Activated CD8-positive, alpha-beta memory T cell treated with anti-CD3 and anti-CD28 coated beads for 36 hours (primary cell): Measurements from ENCODE around the gene WDR74. TPM values are rescaled to one million over a fixed set of nuclear protein-coding genes. Genes with fewer than 3 reads are reported as not detected.

Source experiments
- CTCF ChIA-PET: fragments of 350-600 bp; sonication (Branson Sonifier 250); formaldehyde crosslinking; loops from one replicate; lab custom pipeline; 2021; ENCODE audit warnings: antibody characterized with exemption; lab: Charles Lee
- POLR2A ChIA-PET: fragments of 350-600 bp; sonication (Branson Sonifier 250); formaldehyde crosslinking; loops from one replicate; lab custom pipeline; 2021; ENCODE audit warnings: antibody characterized with exemption; lab: Charles Lee
- total RNA-seq, 2 experiments: library from RNA; stranded (reverse); gene quantifications; one replicate each; pipeline ENCODE4 v1.2.3, GENCODE V29; 2021

WDR74 gene
- total RNA-seq, 2 experiments from 2014 or later: 122 to 124 TPM

- ChIA-PET CTCF (interaction anchor here (0.9 to 1.5 kb wide), 2 partner anchors 44 to 50 kb away, joined by 4 to 6 read pairs; partner anchors contain the start of genes SLC3A2 and TMEM179B), POLR2A (interaction anchor here (1.0 to 3.9 kb wide), 9 partner anchors 10 to 69 kb away, joined by 3 to 41 read pairs (median 8); partner anchors contain the start of genes NXF1, POLR2G, SLC3A2 and TMEM179B)
Observed at GRCh38 chr11:62830904-62831519, 8.4 kb downstream of the WDR74 start.

DNA sequence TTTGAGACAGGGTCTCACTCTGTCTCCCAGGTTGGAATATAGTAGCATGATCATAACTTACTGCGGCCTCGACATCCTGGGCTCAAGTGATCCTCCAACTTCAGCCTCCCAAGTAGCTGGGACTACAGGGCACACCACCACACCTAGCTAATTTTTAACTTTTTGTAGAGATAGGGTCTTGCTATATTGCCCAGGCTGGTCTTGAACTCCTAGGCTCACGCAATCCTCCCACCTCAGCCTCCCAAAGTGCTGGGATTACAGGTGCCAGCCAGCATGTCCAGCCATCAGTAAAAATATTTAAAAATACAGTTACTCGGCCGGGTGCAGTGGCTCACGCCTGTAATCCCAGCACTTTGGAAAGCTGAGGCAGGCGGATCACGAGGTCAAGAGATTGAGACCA lies 11.3 kb downstream of the WDR74 start:
- ChIA-PET CTCF (interaction anchor here (1.1 kb wide), 1 partner anchor 41 kb away, joined by 3 read pairs; the partner anchor contains the start of gene TMEM179B), POLR2A (interaction anchor here (0.6 kb wide), 1 partner anchor 11 kb away, joined by 6 read pairs; no protein-coding TSS in a partner anchor)

DNA sequence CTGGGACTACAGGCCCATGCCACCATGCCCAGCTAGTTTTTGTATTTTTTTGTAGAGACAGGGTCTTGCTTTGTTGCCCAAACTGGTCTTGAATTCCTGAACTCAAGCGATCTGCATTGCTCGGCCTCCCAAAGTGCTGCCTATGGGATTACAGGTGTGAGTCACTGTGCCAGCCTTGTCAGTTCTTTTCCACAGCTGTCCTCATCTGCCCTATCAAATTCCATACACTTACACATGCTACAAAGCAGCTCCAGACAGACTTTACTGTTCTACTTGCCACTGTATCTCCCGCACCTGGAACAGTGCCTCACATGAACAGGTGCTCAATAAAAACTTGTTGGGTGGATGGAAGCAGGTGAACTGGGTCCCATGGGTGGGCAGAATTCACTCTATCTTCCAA lies 15.7 kb downstream of the WDR74 start:
- ChIA-PET CTCF (interaction anchor here (0.8 kb wide), 1 partner anchor 36 kb away, joined by 3 read pairs; no protein-coding TSS in a partner anchor), POLR2A (no interaction called here)

DNA sequence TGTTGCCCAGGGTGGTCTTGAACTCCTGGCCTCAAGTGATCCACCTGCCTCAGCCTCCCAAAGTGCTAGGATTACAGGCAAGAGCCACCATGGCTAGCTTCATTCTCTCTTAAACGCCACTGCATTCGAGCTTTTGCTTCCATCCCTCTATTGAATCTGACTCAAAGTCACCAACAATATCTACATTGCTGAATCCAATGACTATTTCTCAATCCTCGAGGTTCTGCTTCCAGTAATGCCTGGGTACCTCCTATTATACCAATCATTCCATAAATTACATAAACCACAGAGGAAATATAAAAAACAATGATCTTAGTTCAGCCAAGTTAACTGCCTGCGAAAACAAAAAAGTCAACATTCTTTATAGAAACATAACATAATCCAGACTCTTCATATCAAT lies 22.3 kb downstream of the WDR74 start:
- CTCF ChIA-PET: interaction anchor here (0.7 to 2.4 kb wide), 3 partner anchors 9 to 30 kb away, joined by 3 to 10 read pairs (median 5); partner anchors contain the start of genes NXF1 and TMEM179B
- POLR2A ChIA-PET: interaction anchor here (0.6 to 1.7 kb wide), 4 partner anchors 11 to 39 kb away, joined by 3 to 6 read pairs (median 6); partner anchors contain the start of gene NXF1

GRCh38 chr11:62816557-62816956 lies 22.8 kb downstream of the WDR74 start:
- ChIA-PET CTCF (interaction anchor here (1.0 to 2.4 kb wide), 3 partner anchors 11 to 30 kb away, joined by 3 to 10 read pairs (median 5); partner anchors contain the start of genes NXF1 and TMEM179B), POLR2A (interaction anchor here (0.6 to 1.7 kb wide), 5 partner anchors 11 to 65 kb away, joined by 3 to 9 read pairs (median 6); partner anchors contain the start of gene NXF1)

- ChIA-PET POLR2A (interaction anchor here (0.6 to 0.7 kb wide), 2 partner anchors 32 to 70 kb away, joined by 3 to 6 read pairs; no protein-coding TSS in a partner anchor), CTCF (interaction anchor here (1.1 kb wide), 1 partner anchor 16 kb away, joined by 4 read pairs; no protein-coding TSS in a partner anchor)
Observed at GRCh38 chr11:62811659-62812058, 27.7 kb downstream of the WDR74 start.

- POLR2A ChIA-PET: interaction anchor here (0.6 kb wide), 1 partner anchor 69 kb away, joined by 3 read pairs; no protein-coding TSS in a partner anchor
- CTCF ChIA-PET: no interaction called here
Observed at GRCh38 chr11:62810748-62811147, 28.6 kb downstream of the WDR74 start.

DNA sequence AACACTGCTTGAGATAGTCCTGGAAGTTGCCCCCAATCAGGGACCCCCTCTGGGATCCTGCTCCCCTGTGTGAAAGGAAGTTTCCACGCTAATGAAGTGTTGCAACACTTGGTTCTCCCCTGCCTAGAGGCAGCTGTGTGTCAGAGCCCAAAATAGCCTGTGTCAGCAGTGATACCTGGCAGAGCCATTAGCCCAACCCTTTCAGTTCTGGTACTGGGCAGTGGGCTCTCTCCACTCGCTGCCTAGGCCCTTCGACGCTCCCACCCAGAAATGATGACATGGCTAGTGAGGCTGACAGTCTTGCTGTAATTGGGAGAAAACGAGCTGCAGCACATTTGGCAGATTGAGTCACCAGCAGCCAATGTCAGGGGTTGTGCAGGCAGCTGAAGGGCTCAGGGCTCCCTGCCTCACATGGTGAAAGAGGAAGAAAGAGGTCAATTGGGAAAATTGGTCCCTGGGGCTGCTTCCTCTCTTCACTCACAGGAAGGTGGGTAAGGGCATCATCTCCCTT lies 32.7 kb downstream of the WDR74 start:
- POLR2A ChIA-PET: interaction anchor here (0.5 to 2.5 kb wide), 10 partner anchors 10 to 138 kb away, joined by 3 to 17 read pairs (median 6); partner anchors contain the start of genes STX5, TEX54, TMEM179B and WDR74
- CTCF ChIA-PET: interaction anchor here (1.1 to 2.9 kb wide), 3 partner anchors 10 to 53 kb away, joined by 3 to 19 read pairs (median 5); partner anchors contain the start of gene TMEM179B

- CTCF ChIA-PET: interaction anchor here (0.8 to 2.9 kb wide), 5 partner anchors 11 to 75 kb away, joined by 3 to 19 read pairs (median 4); partner anchors contain the start of genes SLC3A2 and TMEM179B
- POLR2A ChIA-PET: interaction anchor here (0.6 to 2.5 kb wide), 12 partner anchors 10 to 96 kb away, joined by 3 to 17 read pairs (median 6); partner anchors contain the start of genes SLC3A2, STX5, TEX54 and TMEM179B
Observed at GRCh38 chr11:62805961-62806441, 33.4 kb downstream of the WDR74 start.

- POLR2A ChIA-PET: interaction anchor here (0.6 to 2.5 kb wide), 12 partner anchors 10 to 96 kb away, joined by 3 to 17 read pairs (median 6); partner anchors contain the start of genes SLC3A2, STX5, TEX54 and TMEM179B
- CTCF ChIA-PET: interaction anchor here (0.8 to 2.9 kb wide), 4 partner anchors 11 to 76 kb away, joined by 3 to 19 read pairs (median 4); partner anchors contain the start of genes SLC3A2 and TMEM179B
Observed at GRCh38 chr11:62805076-62805892, 34.1 kb downstream of the WDR74 start, which contains the start of gene NXF1. TSS of gene NXF1 (minus strand) at chr11:62805440. CDS start at chr11:62805356, 84 bp downstream.

DNA sequence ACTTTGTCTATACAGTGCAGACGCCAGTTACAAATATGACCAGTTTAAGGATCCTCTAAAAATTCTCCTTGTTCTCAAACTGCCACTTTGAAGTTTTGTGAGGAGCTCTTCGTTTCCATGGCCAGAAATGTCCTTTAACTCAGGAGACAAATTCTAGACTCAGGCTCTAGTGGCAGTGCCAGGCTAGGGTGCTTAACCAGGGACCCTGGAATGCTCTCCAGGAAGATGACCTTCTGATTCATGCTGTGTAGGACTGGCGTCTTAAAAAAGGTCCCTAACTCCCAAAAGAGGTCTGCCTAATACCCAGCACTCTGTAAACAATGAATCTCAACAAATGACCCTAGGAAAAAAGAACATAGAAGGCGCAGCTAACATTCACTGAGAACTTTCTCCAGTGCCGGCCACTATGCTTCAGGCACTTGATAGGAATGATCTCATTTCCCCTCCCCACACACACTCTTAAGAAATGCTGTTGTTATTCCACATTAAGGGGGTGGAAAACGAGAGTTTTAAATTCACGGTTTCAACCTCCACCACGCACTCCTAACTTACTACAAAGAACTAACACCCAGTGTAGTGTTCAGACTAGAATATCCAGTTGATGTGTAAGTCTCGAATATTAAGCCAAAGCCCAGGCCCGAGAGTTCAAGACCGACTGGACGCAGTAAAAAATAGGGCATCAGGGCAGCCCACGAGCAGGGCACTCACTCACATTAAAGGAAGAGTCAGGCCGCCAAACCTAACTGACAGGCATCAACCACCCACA lies 34.9 kb downstream of the WDR74 start:
- ChIA-PET CTCF (interaction anchor here (1.3 to 1.5 kb wide), 2 partner anchors 12 to 18 kb away, joined by 4 to 5 read pairs; no protein-coding TSS in a partner anchor), POLR2A (interaction anchor here (0.6 to 1.4 kb wide), 9 partner anchors 10 to 52 kb away, joined by 3 to 5 read pairs (median 4); no protein-coding TSS in a partner anchor)

DNA sequence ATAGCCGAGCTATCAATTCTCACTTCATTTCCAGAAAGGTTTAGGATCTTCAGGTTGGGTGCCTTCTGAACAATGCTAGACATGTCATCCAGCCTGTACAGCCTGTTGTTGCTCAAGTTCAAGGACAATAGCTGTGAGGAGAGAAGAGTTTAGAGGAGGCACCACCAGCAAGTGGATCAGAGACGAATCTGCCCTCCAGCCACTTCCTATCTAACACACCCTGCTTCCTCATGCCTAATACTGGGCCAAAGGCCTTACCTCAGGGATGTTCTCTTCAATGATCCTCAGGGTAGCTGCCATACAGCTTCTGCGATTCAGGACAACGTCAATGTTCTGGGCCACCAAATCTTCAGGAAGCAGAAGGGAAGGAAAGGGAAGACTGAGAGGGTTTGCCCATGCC lies 38.3 kb downstream of the WDR74 start:
- ChIA-PET CTCF (interaction anchor here (0.7 to 1.4 kb wide), 2 partner anchors 15 to 103 kb away, joined by 4 read pairs; no protein-coding TSS in a partner anchor), POLR2A (interaction anchor here (0.7 to 3.4 kb wide), 4 partner anchors 9 to 35 kb away, joined by 3 to 15 read pairs (median 8); partner anchors contain the start of genes TMEM179B and TMEM223)

GRCh38 chr11:62799486-62799885 lies 39.9 kb downstream of the WDR74 start:
- CTCF ChIA-PET: interaction anchor here (1.5 kb wide), 1 partner anchor 12 kb away, joined by 3 read pairs; the partner anchor contains the start of gene TMEM179B
- POLR2A ChIA-PET: interaction anchor here (3.4 kb wide), 1 partner anchor 8 kb away, joined by 15 read pairs; the partner anchor contains the start of gene TMEM223

- ChIA-PET POLR2A (interaction anchor here (0.5 to 2.0 kb wide), 4 partner anchors 10 to 1480 kb away, joined by 4 to 8 read pairs (median 4); partner anchors contain the start of genes STX5 and TEX54), CTCF (interaction anchor here (0.6 to 1.5 kb wide), 6 partner anchors 9 to 184 kb away, joined by 3 to 5 read pairs (median 3); partner anchors contain the start of genes EML3 and TMEM179B)
Observed at GRCh38 chr11:62796281-62796680, 43.1 kb downstream of the WDR74 start.

DNA sequence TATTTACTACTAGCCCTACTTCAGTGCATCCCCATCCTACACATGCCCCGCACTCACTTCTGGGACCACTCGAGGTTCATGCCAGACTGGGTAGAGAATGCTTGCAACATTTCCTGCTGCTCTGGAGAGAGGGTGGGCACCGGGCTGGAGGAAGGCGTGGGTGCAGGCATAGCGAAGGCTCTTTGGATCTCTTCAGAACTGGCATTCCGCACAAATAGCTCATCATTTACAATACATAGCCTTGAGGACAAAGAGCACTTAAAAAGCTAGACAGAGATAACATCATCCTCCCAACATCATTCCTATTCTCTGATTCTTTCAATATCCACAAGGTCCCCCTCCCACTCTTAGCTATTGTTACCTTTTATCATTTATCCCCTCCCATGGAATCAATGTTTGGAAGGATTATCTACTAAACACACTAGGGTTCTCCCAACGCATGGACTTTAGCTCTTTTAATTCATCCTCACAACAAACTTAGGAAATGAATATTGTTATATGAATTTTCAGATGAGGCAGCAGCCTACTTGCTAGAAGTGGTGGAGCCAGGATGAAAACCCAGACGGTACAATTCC lies 45.1 kb downstream of the WDR74 start:
- CTCF ChIA-PET: no interaction called here
- POLR2A ChIA-PET: interaction anchor here (0.7 to 1.1 kb wide), 2 partner anchors 10 to 114 kb away, joined by 4 read pairs; no protein-coding TSS in a partner anchor

DNA sequence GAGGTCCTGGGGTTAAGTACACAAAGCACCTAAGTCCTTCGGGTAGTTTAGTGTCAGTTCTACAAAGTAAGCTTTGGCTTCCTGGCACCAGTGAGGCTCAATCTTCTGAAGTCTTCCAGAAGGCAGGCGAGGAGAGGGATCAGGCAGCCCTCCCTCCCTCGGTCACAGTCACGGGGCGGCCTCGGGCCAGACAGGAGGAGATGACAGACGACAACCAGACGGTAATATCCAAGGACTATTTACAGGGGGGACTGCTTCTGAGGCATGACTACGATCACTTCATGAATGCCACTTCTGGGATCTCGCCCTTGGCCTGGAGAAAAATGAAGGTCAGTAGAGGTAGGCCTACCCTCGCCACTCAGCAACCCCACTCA lies 47.2 kb downstream of the WDR74 start:
- CTCF ChIA-PET: interaction anchor here (0.5 to 1.4 kb wide), 3 partner anchors 12 to 72 kb away, joined by 3 to 4 read pairs (median 3); no protein-coding TSS in a partner anchor
- POLR2A ChIA-PET: interaction anchor here (1.8 to 2.5 kb wide), 2 partner anchors 9 to 64 kb away, joined by 5 to 15 read pairs; no protein-coding TSS in a partner anchor
